GM21717 (cell line): ENCODE results near the gene CFAP119.

Source experiments
- ATAC-seq: cut with Tn5 transposase; IDR thresholded peaks from one replicate; pipeline ENCODE4 v1.9.1; 2021; ENCODE audit warnings: mild to moderate bottlenecking, moderate library complexity; ENCODE audit not compliant: unreplicated experiment

CFAP119 gene

DNA sequence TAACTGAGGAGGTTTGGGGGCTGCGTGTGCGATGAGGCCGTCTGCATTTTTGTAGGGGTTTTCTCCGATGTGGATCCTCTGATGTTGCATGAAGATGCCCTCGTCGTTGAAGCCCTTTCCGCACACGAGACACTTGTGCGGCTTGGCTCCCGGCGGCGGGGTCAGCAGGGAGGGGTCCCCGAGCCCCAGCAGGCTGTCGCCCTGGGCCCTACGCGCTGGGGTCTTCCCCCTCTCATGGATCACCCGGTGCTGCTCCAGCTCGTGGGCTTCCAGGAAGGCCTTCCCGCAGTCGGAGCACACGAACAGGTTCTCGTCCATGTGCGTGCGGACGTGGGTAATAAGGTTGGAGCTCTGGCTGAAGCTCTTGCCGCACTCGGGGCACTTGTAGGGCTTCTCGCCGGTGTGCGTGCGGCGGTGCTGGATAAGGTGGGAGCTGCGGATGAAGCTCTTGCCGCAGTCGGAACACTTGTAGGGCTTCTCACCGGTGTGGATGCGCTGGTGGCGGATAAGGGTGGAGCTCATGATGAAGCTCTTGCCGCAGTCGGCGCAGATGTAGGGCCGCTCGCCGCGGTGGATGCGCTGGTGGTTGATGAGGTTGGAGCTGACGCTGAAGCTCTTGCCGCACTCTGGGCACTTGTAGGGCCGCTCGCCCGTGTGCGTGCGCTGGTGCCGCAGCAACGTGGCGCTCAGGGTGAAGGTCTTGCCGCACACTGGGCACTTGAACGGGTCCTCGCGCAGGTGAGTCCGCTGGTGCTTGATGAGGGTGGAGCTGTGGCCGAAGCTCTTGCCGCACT is 20.8 kb upstream of the CFAP119 start:
- no peak for ATAC-seq

GRCh38 chr16:30780549-30780948 is 18.7 kb upstream of the CFAP119 start:
- ATAC-seq, result no peak

DNA sequence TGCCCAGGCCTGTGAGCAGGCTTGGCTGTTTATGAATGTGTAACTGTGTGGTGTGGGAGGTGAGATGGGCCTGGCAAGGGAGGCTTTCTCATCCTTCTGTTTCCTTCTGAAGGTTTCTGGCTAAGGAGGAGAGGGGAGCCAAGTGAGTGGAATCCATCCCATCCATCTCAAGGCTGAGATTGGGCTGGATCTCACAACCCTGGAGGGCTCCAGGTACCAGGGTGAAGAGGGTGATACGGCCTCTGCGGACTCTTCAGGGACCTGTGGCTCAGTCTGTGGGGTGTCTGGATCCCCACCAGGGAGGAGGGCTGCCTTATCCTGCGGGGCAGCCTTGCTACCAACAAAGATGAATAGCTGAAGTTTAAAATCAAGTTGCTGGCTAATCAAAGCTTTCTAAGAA is 18.2 kb upstream of the CFAP119 start:
- ATAC-seq, result no peak

- no peak for ATAC-seq
Measured at GRCh38 chr16:30779596-30779995, 17.7 kb upstream of the CFAP119 start.

GRCh38 chr16:30778549-30779244 is 16.8 kb upstream of the CFAP119 start:
- no peak for ATAC-seq

DNA sequence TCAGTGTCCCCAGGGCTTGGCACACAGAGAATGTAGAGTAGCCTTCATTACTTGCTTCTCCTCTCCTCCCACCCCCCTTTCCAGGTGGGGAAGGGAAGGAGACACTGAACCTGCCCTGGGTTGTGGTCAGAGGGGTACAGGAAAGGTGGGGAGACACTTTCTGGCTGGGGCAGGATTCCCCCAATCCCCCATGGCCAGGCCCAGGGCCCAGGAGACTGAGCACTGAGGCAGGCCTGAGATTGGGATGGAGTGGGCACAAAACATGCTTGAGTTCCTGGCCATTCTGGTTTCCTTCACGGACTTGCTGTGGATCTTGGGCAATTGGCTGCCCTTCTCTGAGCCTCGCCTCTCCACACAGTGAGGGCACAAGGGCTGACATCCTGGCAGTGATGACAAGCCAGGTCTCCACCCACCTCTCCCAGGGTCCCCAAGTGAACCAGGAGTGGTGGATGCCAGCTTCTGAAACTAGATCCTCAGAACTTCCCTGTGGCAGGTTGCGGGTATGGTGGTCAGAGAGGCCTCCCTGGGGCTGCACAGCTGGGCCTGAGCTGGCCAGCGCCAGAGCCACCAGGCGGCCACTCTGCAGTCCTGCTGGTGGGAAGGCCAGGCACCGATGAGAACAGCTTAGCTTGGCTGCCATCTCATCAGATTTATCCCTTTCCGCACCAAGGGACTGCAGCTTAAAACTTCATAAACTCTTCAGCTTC is 15.9 kb upstream of the CFAP119 start:
- no peak for ATAC-seq

DNA sequence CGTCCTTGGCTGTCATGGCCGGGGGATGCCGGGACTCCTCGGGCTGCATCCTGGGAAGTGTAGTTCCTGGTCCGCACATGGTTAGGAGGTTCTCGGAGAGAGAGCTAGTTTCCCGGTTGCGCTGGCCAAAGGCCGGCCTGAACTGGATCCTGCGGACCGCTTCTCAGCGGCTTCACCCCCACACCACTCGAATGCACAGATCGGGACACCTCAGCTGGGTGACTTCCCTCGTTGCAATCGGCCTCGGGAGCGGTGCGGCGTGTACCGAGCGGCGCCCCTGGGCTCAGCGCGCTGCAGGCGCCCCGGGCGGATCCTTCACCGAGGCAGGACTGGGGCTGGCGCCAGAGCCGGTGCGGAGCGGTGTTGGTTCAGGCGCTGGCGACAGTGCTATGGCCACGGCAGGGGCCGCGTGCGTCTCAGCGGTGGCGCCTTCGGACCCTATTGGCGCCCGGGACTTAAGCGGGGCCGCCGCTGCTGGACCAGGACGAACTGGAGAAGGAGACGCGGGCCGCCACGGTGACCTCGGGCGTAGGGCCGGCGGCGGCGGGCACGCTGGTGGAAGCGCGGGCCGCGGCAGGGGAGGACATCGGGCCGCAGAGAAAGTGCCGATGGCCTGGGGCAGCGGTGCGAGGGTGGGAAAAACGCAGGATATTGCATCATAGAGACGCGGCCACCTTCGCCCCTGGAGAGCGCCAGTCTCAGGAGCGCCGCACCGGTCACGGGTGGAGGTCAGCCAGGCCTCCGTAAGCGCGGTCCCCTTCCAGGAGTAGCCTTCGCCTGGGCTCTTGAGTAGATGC is 13.7 kb upstream of the CFAP119 start:
- ATAC-seq, result no peak

- no peak for ATAC-seq
Measured at GRCh38 chr16:30775131-30775391, 13.2 kb upstream of the CFAP119 start.

DNA sequence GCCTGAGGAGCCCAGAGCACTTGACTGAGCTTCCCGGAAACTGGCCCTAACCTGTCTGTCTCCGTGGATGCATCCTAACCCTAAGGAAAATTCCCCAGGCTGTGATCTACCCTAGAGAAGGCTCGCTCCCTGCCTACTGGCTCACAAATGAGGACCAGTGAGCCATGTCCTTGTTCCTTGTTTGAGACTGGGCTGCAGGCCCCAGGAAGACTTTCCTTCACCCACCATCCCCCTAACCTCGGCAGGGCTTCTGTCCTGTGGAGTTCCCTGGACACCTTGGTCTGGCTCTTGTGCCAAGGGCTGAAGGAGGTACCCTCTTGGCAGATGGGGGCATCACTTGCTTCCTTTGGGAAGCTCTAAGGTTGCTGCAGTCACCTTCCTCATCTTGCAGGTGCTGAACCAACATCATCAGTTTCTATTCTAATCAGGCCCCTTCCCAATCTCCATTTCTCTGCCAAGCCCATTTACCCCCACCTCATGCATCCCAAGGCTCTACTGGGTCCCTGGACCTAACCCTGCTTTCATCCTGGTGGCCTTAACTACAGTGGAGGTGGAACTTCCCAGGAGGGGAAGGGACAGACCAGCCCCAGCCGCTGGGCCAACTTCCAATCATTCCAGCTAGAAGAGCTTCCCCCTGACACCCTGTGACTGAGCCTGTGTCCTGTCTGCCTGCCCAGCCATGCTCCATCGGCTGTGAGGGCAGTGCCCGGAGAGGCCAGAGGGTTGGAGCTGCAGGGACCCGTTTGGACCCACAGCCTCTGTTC is 12.7 kb upstream of the CFAP119 start:
- ATAC-seq, result no peak

DNA sequence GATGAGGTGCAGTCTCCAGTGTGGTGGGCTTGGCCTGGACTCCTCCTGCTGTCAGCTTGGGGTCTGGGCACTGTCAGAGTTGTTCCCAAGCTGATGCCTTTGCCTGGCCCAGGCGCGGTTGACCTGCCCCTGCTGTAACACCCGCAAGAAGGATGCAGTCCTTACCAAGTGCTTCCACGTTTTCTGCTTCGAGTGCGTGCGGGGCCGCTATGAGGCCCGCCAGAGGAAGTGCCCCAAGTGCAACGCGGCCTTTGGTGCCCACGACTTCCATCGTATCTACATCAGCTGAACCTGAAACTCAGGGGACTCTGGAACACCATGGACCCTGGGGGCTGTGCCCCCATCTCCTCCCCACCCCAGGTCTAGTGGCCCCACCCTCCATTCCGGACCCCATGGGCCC is 12.0 kb upstream of the CFAP119 start:
- ATAC-seq, result no peak

GRCh38 chr16:30771726-30772125 is 9.9 kb upstream of the CFAP119 start:
- ATAC-seq, result no peak

DNA sequence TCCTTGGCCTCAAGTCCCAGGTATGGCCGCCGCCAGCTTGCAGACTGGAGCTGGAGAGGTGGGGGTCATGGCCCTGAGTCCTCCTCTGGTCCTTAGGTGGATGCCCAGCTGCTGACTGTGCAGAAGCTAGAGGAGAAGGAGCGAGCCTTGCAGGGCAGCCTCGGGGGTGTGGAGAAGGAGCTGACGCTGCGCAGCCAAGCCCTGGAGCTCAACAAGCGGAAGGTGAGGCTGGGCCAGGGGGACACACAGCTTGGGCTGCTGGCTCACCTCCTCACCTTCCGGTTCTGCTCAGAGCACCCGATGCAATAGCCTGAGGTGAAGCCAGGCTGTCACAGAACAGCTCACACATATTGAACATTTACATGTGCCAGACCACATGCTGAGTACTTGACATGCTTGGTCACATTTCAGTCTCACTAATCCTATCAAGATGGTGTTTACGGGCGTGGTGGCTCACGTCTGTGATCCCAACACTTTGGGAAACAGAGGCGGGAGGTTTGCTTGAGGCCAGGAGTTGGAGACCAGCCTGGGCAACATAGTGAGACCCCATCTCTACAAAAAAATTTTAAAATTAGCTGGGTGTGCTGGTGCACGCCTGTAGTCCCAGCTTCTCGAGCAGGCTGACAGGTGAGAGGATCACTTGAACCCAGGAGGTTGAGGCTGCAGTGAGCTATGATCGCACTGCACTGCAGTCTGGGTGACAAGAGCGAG is 7.7 kb upstream of the CFAP119 start:
- ATAC-seq, result no peak

- ATAC-seq, result no peak
Measured at GRCh38 chr16:30768583-30769181, 6.8 kb upstream of the CFAP119 start.

DNA sequence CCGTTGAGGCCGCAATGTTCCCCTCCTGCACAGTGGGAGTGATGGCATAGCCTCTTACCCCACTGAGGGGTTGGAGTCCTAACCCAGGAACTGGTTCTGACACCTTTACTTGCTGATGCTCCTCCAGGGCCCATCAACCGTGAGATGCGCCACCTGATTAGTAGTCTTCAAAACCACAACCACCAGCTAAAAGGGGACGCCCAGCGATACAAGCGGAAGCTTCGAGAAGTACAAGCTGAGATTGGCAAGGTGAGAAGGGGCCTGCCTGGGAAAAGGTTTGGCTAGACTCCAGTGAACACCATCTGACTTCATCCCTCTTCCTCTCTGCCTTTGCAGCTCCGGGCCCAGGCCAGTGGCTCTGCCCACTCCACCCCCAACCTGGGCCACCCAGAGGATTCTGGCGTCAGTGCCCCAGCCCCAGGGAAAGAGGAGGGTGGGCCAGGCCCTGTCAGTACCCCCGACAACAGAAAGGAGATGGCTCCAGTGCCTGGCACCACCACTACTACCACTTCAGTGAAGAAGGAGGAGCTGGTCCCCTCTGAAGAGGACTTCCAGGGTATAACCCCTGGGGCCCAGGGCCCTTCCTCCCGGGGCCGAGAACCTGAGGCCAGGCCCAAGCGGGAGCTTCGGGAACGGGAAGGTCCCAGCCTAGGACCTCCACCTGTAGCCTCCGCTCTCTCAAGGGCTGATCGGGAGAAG is 6.1 kb upstream of the CFAP119 start:
- ATAC-seq, result no peak

DNA sequence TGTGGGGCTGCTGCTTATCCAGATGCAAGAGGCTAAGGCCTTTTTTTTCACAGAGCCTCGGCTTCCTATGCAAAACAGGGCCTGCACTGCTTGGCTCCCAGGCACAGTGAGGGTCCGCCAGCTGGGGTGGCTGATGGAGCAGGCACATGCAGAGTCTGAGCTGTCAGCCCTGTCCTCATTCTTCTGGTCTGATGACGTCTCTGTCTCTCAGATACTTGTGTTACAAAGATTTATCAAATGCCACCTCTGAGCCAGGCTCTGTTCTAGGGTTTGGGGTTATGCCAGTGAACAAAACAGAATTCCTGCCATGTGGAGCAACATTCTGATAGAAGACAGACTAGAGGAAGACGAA is 5.0 kb upstream of the CFAP119 start:
- ATAC-seq, result no peak

GRCh38 chr16:30766206-30766932 is 4.5 kb upstream of the CFAP119 start:
- ATAC-seq, result no peak

GRCh38 chr16:30764816-30765465 is 3.1 kb upstream of the CFAP119 start:
- ATAC-seq, result no peak

GRCh38 chr16:30764086-30764485 is 2.2 kb upstream of the CFAP119 start:
- ATAC-seq, result no peak
